ENCODE measurements around the gene SPECC1L.
"Not testable (repeated sequence)": the region's sequence is repeated elsewhere in the genome, so short reads cannot be mapped to it uniquely, and the experiment has no call there.

Gene SPECC1L

GRCh38 chr22:24256136-24256535, 14.5 kb upstream of the SPECC1L start:
- not testable (repeated sequence) for H3K4me3 ChIP-seq (replicated peaks; ENCODE audit: low read depth, low read length); DNase-seq (ENCODE audit: extremely low read depth, low read depth)

- H3K4me3 ChIP-seq (replicated peaks; ENCODE audit: low read depth, low read length); DNase-seq (ENCODE audit: extremely low read depth, low read depth): not testable (repeated sequence)
Measured at GRCh38 chr22:24256736-24257135, 13.9 kb upstream of the SPECC1L start.

GRCh38 chr22:24259459-24259858, 11.2 kb upstream of the SPECC1L start:
- not testable (repeated sequence) for H3K4me3 ChIP-seq (replicated peaks; ENCODE audit: low read depth, low read length); DNase-seq (ENCODE audit: extremely low read depth, low read depth)
- TF ChIP-seq CTCF (IDR thresholded peaks at IDR 0.05; ENCODE audit: low read depth, low read length, missing control alignments): peak; percentile 31

- not testable (repeated sequence) for DNase-seq (ENCODE audit: extremely low read depth, low read depth); H3K4me3 ChIP-seq (replicated peaks; ENCODE audit: low read depth, low read length)
Measured at GRCh38 chr22:24262185-24262749, 8.4 kb upstream of the SPECC1L start.

- H3K4me3 ChIP-seq (replicated peaks; ENCODE audit: low read depth, low read length); DNase-seq (ENCODE audit: extremely low read depth, low read depth): not testable (repeated sequence)
Measured at GRCh38 chr22:24263479-24263878, 7.2 kb upstream of the SPECC1L start.

- DNase-seq (ENCODE audit: extremely low read depth, low read depth); H3K4me3 ChIP-seq (replicated peaks; ENCODE audit: low read depth, low read length): not testable (repeated sequence)
Measured at GRCh38 chr22:24264329-24264896, 6.2 kb upstream of the SPECC1L start.

GRCh38 chr22:24265734-24266133, 4.9 kb upstream of the SPECC1L start:
- DNase-seq (ENCODE audit: extremely low read depth, low read depth): no peak
- TF ChIP-seq CTCF (IDR thresholded peaks at IDR 0.05; ENCODE audit: low read depth, low read length, missing control alignments): no peak
- H3K4me3 ChIP-seq (replicated peaks; ENCODE audit: low read depth, low read length): no peak overlapping the region

- not testable (repeated sequence) for DNase-seq (ENCODE audit: extremely low read depth, low read depth); H3K4me3 ChIP-seq (replicated peaks; ENCODE audit: low read depth, low read length)
Measured at GRCh38 chr22:24266495-24266894, 4.1 kb upstream of the SPECC1L start.

GRCh38 chr22:24271386-24271854, 789 bp downstream of the SPECC1L start:
- no peak for DNase-seq (ENCODE audit: extremely low read depth, low read depth)
- H3K4me3 ChIP-seq (replicated peaks; ENCODE audit: low read depth, low read length): peak overlapping the region; percentile 96

GRCh38 chr22:24273031-24273430, 2.4 kb downstream of the SPECC1L start:
- H3K4me3 ChIP-seq (replicated peaks; ENCODE audit: low read depth, low read length); DNase-seq (ENCODE audit: extremely low read depth, low read depth): not testable (repeated sequence)

More at GRCh38 chr22:24271386-24271854, 789 bp downstream of the SPECC1L start:
- TF ChIP-seq CTCF (IDR thresholded peaks at IDR 0.05; ENCODE audit: low read depth, low read length, missing control alignments): no peak

- H3K4me3 ChIP-seq (replicated peaks; ENCODE audit: low read depth, low read length); DNase-seq (ENCODE audit: extremely low read depth, low read depth): not testable (repeated sequence)
Measured at GRCh38 chr22:24273906-24274305, 3.3 kb downstream of the SPECC1L start.

Data from HFF-Myc (cell line).